GM23338 (cell line): ENCODE results near the gene RBM42. TPM values are rescaled to one million over a fixed set of nuclear protein-coding genes. Genes with fewer than 3 reads are reported as not detected.
A peak's percentile ranks its signal among the peaks of the same experiment; 100 is the strongest.

Experiments used
- ATAC-seq: fragments of 200-7000 bp; cut with Tn5 transposase; 3 replicates; pipeline ENCODE4 v1.9.1; 2020
- DNase-seq: peaks from one replicate; pipeline ENCODE4 v3.0.0-alpha.2; 2015; ENCODE audit warnings: low spot score
- H2AFZ ChIP-seq: fragments of 200-600 bp; sonication (generic); 2 replicates; pipeline ENCODE4 v1.8.0; 2016; ENCODE audit warnings: antibody characterized with exemption, mild to moderate bottlenecking, moderate library complexity
- H3F3A ChIP-seq: fragments of 200-600 bp; sonication (generic); replicated peaks from 2 replicates; pipeline ENCODE4 v1.8.0; 2017; ENCODE audit warnings: antibody characterized with exemption, mixed run types, low read depth
- H3K27ac ChIP-seq: fragments of 200-600 bp; sonication (generic); 2 replicates; pipeline ENCODE4 v1.6.1; 2016; ENCODE audit warnings: low read depth
- H3K27me3 ChIP-seq: fragments of 200-600 bp; sonication (generic); 2 replicates; pipeline ENCODE4 v1.8.0; 2016; ENCODE audit warnings: mild to moderate bottlenecking, mixed run types, moderate library complexity; ENCODE audit not compliant: insufficient read depth
- H3K36me3 ChIP-seq: fragments of 200-600 bp; sonication (generic); 2 replicates; pipeline ENCODE4 v1.8.0; 2016; ENCODE audit warnings: mild to moderate bottlenecking; ENCODE audit not compliant: insufficient read depth
- H3K4me1 ChIP-seq: fragments of 200-600 bp; sonication (generic); 2 replicates; pipeline ENCODE4 v1.8.0; 2016; ENCODE audit warnings: mild to moderate bottlenecking, moderate library complexity; ENCODE audit not compliant: insufficient read depth
- H3K4me2 ChIP-seq: fragments of 200-600 bp; sonication (generic); 2 replicates; pipeline ENCODE4 v1.7.1; 2017; ENCODE audit warnings: mixed run types
- H3K4me3 ChIP-seq: fragments of 200-600 bp; sonication (generic); 2 replicates; pipeline ENCODE4 v1.6.1; 2016; ENCODE audit warnings: mixed run types
- H3K79me2 ChIP-seq: fragments of 200-600 bp; sonication (generic); replicated peaks from 2 replicates; pipeline ENCODE4 v1.8.0; 2017; ENCODE audit warnings: mild to moderate bottlenecking; ENCODE audit not compliant: insufficient read depth
- H3K9me2 ChIP-seq: fragments of 200-600 bp; sonication (generic); 2 replicates; pipeline ENCODE4 v1.8.0; 2017; ENCODE audit not compliant: insufficient read depth
- H4K20me1 ChIP-seq: fragments of 200-600 bp; sonication (generic); replicated peaks from 2 replicates; pipeline ENCODE4 v1.8.0; 2017; ENCODE audit warnings: mild to moderate bottlenecking; ENCODE audit not compliant: insufficient read depth
- H3K27ac Mint-ChIP-seq: 2 replicates; pipeline ENCODE4 v1.8.0; 2020; ENCODE audit warnings: inconsistent platforms, mild to moderate bottlenecking, moderate library complexity, mixed read lengths
- H3K27me3 Mint-ChIP-seq: 3 replicates; pipeline ENCODE4 v1.8.0; 2022; ENCODE audit warnings: low read depth, mild to moderate bottlenecking, moderate library complexity, mixed read lengths, inconsistent platforms; ENCODE audit not compliant: insufficient read depth, poor library complexity
- H3K36me3 Mint-ChIP-seq: 3 replicates; pipeline ENCODE4 v1.8.0; 2021; ENCODE audit warnings: low read depth, mild to moderate bottlenecking, inconsistent platforms, moderate library complexity, mixed read lengths
- H3K4me1 Mint-ChIP-seq: 3 replicates; pipeline ENCODE4 v1.8.0; 2020; ENCODE audit warnings: mild to moderate bottlenecking, inconsistent platforms, mixed read lengths
- H3K4me3 Mint-ChIP-seq: 3 replicates; pipeline ENCODE4 v1.8.0; 2021; ENCODE audit warnings: moderate library complexity, mild to moderate bottlenecking, inconsistent platforms, mixed read lengths
- H3K9me3 Mint-ChIP-seq: 3 replicates; pipeline ENCODE4 v1.8.0; 2020; ENCODE audit warnings: moderate library complexity, mild to moderate bottlenecking, inconsistent platforms, mixed read lengths
- CREB1 ChIP-seq: fragments of 250-450 bp; sonication (Bioruptor Pico); IDR thresholded peaks from 2 replicates; pipeline ENCODE4 v1.5.0; 2020; ENCODE audit warnings: low read depth, mild to moderate bottlenecking, moderate library complexity
- EZH2 ChIP-seq: fragments of 200-600 bp; sonication (generic); IDR thresholded peaks from one replicate; pipeline ENCODE4 v1.8.0; 2017; ENCODE audit warnings: antibody characterized with exemption, mild to moderate bottlenecking, low read depth; ENCODE audit not compliant: unreplicated experiment
- EZH2phosphoT487 ChIP-seq: fragments of 200-600 bp; sonication (generic); IDR thresholded peaks from one replicate; pipeline ENCODE4 v1.8.1; 2018; ENCODE audit warnings: antibody characterized with exemption; ENCODE audit not compliant: unreplicated experiment
- JUNB ChIP-seq: IDR thresholded peaks from one replicate; pipeline ENCODE4 v1.6.1; 2016; ENCODE audit warnings: antibody characterized with exemption; ENCODE audit not compliant: unreplicated experiment
- NANOG ChIP-seq: IDR thresholded peaks from 2 replicates; pipeline ENCODE4 v1.6.1; 2016; ENCODE audit warnings: antibody characterized with exemption, borderline replicate concordance
- POLR2AphosphoS5 ChIP-seq: IDR thresholded peaks from 2 replicates; pipeline ENCODE4 v1.6.1; 2016; ENCODE audit warnings: antibody characterized with exemption, low read depth
- ZNF114 ChIP-seq: fragments of 250-450 bp; sonication (Bioruptor Pico); IDR thresholded peaks from 2 replicates; pipeline ENCODE4 v1.5.0; 2020; ENCODE audit warnings: mild to moderate bottlenecking, moderate library complexity
- ZNF331 ChIP-seq: fragments of 250-450 bp; sonication (Bioruptor Pico); IDR thresholded peaks from 2 replicates; pipeline ENCODE4 v1.5.0; 2020; ENCODE audit warnings: low read depth, mild to moderate bottlenecking, moderate library complexity
- polyA plus RNA-seq: library from polyadenylated mRNA; unstranded; fragments of >200 nt; fragmentation: Nextera tagmentation; extraction: Ambion mirVana; gene quantifications from 2 replicates; pipeline ENCODE4 v1.2.1, GENCODE V29; 2016
- total RNA-seq: library from RNA; depleted of rRNA; stranded (reverse); fragments of >200 nt; shearing (Covaris generic); gene quantifications from 2 replicates; pipeline ENCODE4 v1.2.3, GENCODE V29; 2014
- TF ChIP-seq, protein P1 (sequence below): IDR thresholded peaks from one replicate; pipeline ENCODE4 v1.6.1; 2018; ENCODE audit warnings: antibody characterized with exemption; ENCODE audit not compliant: unreplicated experiment
- TF ChIP-seq, protein P2 (sequence below): IDR thresholded peaks from 2 replicates; pipeline ENCODE4 v1.6.1; 2016; ENCODE audit warnings: antibody characterized with exemption

The RBM42 gene
- total and polyA plus RNA-seq, 2 experiments from 2014 or later = 74.7 to 82.9 TPM

DNA sequence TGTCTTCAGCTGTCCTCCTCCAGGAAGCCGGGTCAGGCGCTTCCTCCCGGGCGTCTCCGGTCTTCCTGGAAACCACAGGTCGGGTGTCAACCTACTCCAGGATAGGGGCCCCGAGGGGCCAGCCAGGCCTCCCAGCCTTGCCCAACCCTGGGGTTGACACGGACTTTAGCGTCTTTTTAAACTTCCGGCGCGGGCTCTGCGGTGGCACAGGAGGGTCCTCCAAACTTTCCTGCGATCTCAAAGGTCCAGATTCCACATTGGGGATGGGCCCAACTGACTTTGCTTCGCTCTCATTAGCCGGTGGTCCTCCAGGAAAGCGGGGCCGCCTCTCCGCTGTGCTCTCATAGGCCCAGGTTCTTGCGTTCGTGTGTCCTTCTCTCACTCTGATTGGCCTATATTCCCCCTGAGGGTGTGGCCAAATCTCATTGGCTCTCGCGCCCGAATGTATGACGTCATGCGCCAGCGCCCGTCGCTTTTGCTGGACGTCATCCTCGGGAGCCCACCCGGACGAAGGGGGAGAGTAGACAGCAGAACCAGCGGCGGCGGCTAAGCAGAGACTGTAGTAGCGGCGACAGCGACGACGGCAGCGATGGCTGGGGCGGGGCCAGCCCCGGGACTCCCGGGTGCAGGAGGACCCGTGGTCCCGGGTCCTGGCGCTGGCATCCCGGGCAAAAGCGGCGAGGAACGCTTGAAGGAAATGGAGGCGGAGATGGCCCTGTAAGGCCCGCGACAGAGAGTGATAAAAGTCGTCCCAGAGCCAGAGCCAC, at the start of gene RBM42 (continued):
- TF ChIP-seq POLR2AphosphoS5 (peak; percentile 71), NANOG (no peak)

DNA sequence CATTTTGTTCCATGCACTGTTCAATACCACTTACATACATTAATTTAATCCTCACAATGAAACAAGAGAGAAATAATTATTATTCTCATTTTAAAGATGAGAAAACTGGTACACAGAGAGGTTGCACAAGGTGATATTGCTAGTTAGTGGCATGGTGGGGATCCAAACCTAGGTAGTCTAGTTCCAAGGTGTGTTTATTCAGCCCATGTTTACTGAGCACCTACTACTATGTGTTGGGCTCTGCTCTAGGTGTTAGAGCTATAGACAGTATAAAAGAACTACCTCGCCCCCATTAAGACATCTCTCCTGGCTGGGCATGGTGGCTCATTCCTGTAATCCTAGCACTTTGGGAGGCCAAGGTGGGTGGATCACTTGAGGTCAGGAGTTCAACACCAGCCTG, 46.1 kb upstream of the RBM42 start:
- DNase-seq (no peak), ATAC-seq (no peak)
- TF ChIP-seq JUNB (no peak), ZNF331 (no peak), EZH2phosphoT487 (no peak), NANOG (no peak), EZH2 (no peak)
- TF ChIP-seq, protein P1, sequence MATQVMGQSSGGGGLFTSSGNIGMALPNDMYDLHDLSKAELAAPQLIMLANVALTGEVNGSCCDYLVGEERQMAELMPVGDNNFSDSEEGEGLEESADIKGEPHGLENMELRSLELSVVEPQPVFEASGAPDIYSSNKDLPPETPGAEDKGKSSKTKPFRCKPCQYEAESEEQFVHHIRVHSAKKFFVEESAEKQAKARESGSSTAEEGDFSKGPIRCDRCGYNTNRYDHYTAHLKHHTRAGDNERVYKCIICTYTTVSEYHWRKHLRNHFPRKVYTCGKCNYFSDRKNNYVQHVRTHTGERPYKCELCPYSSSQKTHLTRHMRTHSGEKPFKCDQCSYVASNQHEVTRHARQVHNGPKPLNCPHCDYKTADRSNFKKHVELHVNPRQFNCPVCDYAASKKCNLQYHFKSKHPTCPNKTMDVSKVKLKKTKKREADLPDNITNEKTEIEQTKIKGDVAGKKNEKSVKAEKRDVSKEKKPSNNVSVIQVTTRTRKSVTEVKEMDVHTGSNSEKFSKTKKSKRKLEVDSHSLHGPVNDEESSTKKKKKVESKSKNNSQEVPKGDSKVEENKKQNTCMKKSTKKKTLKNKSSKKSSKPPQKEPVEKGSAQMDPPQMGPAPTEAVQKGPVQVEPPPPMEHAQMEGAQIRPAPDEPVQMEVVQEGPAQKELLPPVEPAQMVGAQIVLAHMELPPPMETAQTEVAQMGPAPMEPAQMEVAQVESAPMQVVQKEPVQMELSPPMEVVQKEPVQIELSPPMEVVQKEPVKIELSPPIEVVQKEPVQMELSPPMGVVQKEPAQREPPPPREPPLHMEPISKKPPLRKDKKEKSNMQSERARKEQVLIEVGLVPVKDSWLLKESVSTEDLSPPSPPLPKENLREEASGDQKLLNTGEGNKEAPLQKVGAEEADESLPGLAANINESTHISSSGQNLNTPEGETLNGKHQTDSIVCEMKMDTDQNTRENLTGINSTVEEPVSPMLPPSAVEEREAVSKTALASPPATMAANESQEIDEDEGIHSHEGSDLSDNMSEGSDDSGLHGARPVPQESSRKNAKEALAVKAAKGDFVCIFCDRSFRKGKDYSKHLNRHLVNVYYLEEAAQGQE = no peak
- TF ChIP-seq, protein P2, sequence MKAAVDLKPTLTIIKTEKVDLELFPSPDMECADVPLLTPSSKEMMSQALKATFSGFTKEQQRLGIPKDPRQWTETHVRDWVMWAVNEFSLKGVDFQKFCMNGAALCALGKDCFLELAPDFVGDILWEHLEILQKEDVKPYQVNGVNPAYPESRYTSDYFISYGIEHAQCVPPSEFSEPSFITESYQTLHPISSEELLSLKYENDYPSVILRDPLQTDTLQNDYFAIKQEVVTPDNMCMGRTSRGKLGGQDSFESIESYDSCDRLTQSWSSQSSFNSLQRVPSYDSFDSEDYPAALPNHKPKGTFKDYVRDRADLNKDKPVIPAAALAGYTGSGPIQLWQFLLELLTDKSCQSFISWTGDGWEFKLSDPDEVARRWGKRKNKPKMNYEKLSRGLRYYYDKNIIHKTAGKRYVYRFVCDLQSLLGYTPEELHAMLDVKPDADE = no peak
- H3K36me3 ChIP-seq = no peaks in the 10 kb centered on the region
- no peaks in the 10 kb centered on the region for H3F3A ChIP-seq
- no peaks in the 10 kb centered on the region for H3K4me1 ChIP-seq
- Mint-ChIP-seq H3K27me3 (peaks cover 8% of the 10 kb centered on the region), H3K36me3 (peaks cover 2% of the 10 kb centered on the region; the same call in 1 of the 3 replicates), H3K27ac (no peak overlapping the region), H3K4me1 (no peaks in the 10 kb centered on the region), H3K4me3 (no peak overlapping the region), H3K9me3 (peaks cover 22% of the 10 kb centered on the region)
- H4K20me1 ChIP-seq = no peaks in the 10 kb centered on the region; the same call in 1 of the 2 replicates
- no peak overlapping the region for H3K4me2 ChIP-seq
- no peak overlapping the region for H3K27ac ChIP-seq
- H3K9me2 ChIP-seq = no peaks in the 10 kb centered on the region
- H2AFZ ChIP-seq = no peak overlapping the region
- no peaks in the 10 kb centered on the region for H3K79me2 ChIP-seq
- H3K27me3 ChIP-seq = peaks cover 10% of the 10 kb centered on the region; the same call in 1 of the 2 replicates
- H3K4me3 ChIP-seq = no peak overlapping the region

DNA sequence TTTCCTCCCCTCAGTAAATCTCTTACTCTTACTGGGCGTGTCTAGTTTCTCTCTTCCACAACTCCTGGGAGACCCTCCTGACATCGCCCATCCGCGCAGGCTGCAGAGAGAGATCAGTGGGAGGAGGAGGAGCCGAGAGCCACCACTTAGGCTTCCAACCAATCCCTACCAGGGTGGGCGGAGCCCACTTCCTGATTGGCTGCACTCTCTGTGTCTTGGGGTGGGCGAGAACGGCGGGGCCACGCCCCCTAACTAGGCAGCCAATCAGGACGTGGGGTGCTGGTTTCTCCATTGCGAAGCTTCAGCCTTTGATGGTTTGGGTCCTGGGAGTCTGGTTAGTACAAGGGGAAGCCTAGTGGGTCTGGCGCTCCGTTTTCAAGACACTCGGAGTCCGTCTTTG, 43.0 kb upstream of the RBM42 start, which contains the start of gene PMIS2:
Gene PMIS2 (plus strand): TSS at position 326 of the 400 bp plus-strand sequence. CDS start 87 bp downstream, outside the sequence.
- no peak within 1 kb of the TSS for H3K4me2 ChIP-seq
- TF ChIP-seq ZNF114 (no peak), CREB1 (no peak), EZH2 (no peak), JUNB (no peak), POLR2AphosphoS5 (no peak)
- TF ChIP-seq, protein P2 = no peak
- TF ChIP-seq, protein P1 = no peak

More for the DNA sequence above, 43.0 kb upstream of the RBM42 start, which contains the start of gene PMIS2:
- peaks cover 15% of the 10 kb centered on the region; the same call in 1 of the 2 replicates for H3K27me3 ChIP-seq
- no peaks in the 10 kb centered on the region for H3K9me2 ChIP-seq
- H2AFZ ChIP-seq = no peak within 1 kb of the TSS
- no peaks in the 10 kb centered on the region; the same call in 1 of the 2 replicates for H4K20me1 ChIP-seq
- H3K79me2 ChIP-seq = no peaks in the 10 kb centered on the region
- H3K4me1 ChIP-seq = no peaks in the 10 kb centered on the region
- no peaks in the 10 kb centered on the region for H3K36me3 ChIP-seq
- peaks cover 8% of the 10 kb centered on the region for H3K27me3 Mint-ChIP-seq
- H3K36me3 Mint-ChIP-seq = no peaks in the 10 kb centered on the region
- no peak within 1 kb of the TSS for H3K4me3 Mint-ChIP-seq
- H3K4me1 Mint-ChIP-seq = no peaks in the 10 kb centered on the region
- H3F3A ChIP-seq = no peaks in the 10 kb centered on the region
- no peak within 1 kb of the TSS; the same call in 1 of the 2 replicates for H3K27ac Mint-ChIP-seq
- H3K4me3 ChIP-seq = no peak within 1 kb of the TSS
- H3K27ac ChIP-seq = no peak within 1 kb of the TSS
- H3K9me3 Mint-ChIP-seq = peaks cover 6% of the 10 kb centered on the region; the same call in 1 of the 3 replicates
- DNase-seq = peak; percentile 78
- peak; percentile 96 for ATAC-seq
